Fibroblast of villous mesenchyme (primary cell): Measurements from ENCODE around the gene GTF3C4. TPM values are rescaled to one million over a fixed set of nuclear protein-coding genes. Genes with fewer than 3 reads are reported as not detected.

Source experiments
- DNase-seq: peaks from one replicate; pipeline ENCODE4 v3.0.0-alpha.2; 2010; ENCODE audit warnings: low read depth
- H3K4me3 ChIP-seq: 2 replicates; pipeline ENCODE4 v1.5.1; 2011; ENCODE audit warnings: low read depth, mild to moderate bottlenecking, low read length
- CTCF ChIP-seq: IDR thresholded peaks from 2 replicates; pipeline ENCODE4 v1.5.1; 2012; ENCODE audit warnings: low read depth, mild to moderate bottlenecking, low read length; ENCODE audit not compliant: insufficient read depth
- total RNA-seq: library from RNA; depleted of rRNA; stranded (reverse); fragments of >200 nt; gene quantifications from 2 replicates; pipeline ENCODE4 v1.2.3, GENCODE V29; 2012

The GTF3C4 gene
- total RNA-seq, 1 donor: 22.9 TPM

GRCh38 chr9:132733260-132733815, 63.1 kb downstream of the GTF3C4 start:
- no peak overlapping the region for H3K4me3 ChIP-seq
- DNase-seq: peak; percentile 34
- no peak for TF ChIP-seq CTCF

- no peak for DNase-seq
- H3K4me3 ChIP-seq: no peak overlapping the region
- no peak for TF ChIP-seq CTCF
Observed at GRCh38 chr9:132739710-132740310, 69.5 kb downstream of the GTF3C4 start.

GRCh38 chr9:132740526-132741309, 70.5 kb downstream of the GTF3C4 start:
- TF ChIP-seq CTCF: no peak
- H3K4me3 ChIP-seq: no peak overlapping the region
- DNase-seq: no peak

GRCh38 chr9:132742821-132743311, 72.6 kb downstream of the GTF3C4 start:
- DNase-seq: no peak
- H3K4me3 ChIP-seq: no peak overlapping the region
- no peak for TF ChIP-seq CTCF

GRCh38 chr9:132743931-132744479, 73.7 kb downstream of the GTF3C4 start:
- H3K4me3 ChIP-seq: no peak overlapping the region
- no peak for TF ChIP-seq CTCF
- no peak for DNase-seq

Other genes with a start within 250 kb of the GTF3C4 start
- gene BARHL1, start 87.9 kb upstream of the GTF3C4 start, total RNA-seq: not detected in 2 replicates
- gene DDX31, start 481 bp upstream of the GTF3C4 start, total RNA-seq: 13.9 and 19.4 TPM in 2 replicates
- 0.32 TPM in 1 of 2 replicates, not detected in the other for gene AK8, start 207.8 kb downstream of the GTF3C4 start, total RNA-seq
- 2.2 and 2.6 TPM in 2 replicates for gene SPACA9, start 208.4 kb downstream of the GTF3C4 start, total RNA-seq